Measurements from ENCODE around the gene FAM149B1. TPM values are rescaled to one million over a fixed set of nuclear protein-coding genes. Genes with fewer than 3 reads are reported as not detected.
A peak's percentile ranks its signal among the peaks of the same experiment; 100 is the strongest.
"Not testable (repeated sequence)": the region's sequence is repeated elsewhere in the genome, so short reads cannot be mapped to it uniquely, and the experiment has no call there.

Gene FAM149B1
- polyA plus RNA-seq (ENCODE audit: insufficient read length in 4 of 4) = 10 to 100 TPM; 41.6 to 52.5 (median 43.1) TPM

- DNase-seq (ENCODE audit: low read depth in 4 of 4, low spot score in 3 of 4) = peak; percentile 91 to 95 (median 92)
Measured at GRCh38 chr10:73167783-73168464, at the start of gene FAM149B1, which contains the start of gene ECD. TSS of gene FAM149B1 (plus strand) at chr10:73168119. CDS start at chr10:73168340, 221 bp downstream. TSS of gene ECD (minus strand) at chr10:73168008. CDS start at chr10:73163937, 4,071 bp downstream.

- DNase-seq (ENCODE audit: low read depth in 4 of 4, low spot score in 3 of 4) = no peak
Measured at GRCh38 chr10:73119457-73119856, 48.5 kb upstream of the FAM149B1 start.

DNA sequence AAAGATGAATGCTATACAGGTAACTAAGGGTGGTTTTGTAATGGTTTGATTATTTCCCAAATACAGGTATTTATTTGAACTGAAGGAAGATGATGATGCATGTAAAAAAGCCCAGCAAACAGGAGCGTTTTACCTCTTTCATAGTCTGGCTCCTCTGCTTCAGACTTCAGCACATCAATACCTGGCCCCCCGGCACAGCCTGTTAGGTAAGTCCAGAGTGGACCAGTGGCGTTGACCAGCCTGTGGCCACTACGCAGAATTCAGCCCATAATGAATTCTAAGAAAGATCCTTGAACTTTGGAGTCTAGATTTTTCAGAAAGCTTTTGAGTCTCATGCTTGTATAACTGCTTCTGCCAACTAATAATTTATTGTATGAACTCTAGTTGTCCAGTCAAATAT, 48.0 kb upstream of the FAM149B1 start:
- no peak for DNase-seq (ENCODE audit: low read depth in 4 of 4, low spot score in 3 of 4)

DNA sequence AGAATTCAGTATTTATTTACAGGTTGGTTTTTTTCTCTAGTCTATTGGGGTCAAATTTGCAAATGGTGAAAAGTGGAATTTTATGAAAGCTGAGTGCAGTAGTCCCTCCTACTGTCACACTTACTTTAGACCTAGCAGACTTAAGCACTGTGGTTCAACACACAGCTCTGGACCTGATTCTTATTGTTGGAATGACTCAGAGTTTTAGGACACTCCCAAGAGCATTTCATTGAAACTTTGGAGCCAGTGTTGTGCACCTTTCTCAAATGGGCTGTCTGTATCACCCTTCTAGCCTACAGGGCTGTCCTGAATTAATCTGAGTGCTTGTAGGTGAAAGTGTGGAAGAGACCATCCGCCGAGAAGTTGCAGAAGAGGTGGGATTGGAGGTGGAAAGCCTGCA, 41.6 kb upstream of the FAM149B1 start:
- DNase-seq (ENCODE audit: low read depth in 4 of 4, low spot score in 3 of 4) = no peak

DNA sequence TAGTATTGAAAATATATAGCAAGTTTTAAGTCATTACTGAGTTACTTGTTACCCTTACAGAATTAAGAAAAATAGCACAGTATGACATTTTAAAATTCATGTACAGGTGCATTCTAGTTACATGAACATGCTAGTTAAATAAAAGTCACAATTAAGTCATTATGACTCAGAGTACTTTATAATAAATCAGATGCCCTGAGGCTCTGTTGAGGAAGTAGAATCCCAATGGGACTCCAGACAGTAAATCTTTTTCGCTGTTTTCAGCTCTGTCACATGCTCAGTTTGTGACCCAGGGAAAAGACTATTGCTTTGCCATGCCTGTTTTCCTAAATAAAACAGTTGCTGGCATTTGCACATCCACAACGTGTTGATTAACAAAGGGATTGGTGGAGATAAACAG, 36.6 kb upstream of the FAM149B1 start:
- DNase-seq (ENCODE audit: low read depth in 4 of 4, low spot score in 3 of 4) = no peak

DNA sequence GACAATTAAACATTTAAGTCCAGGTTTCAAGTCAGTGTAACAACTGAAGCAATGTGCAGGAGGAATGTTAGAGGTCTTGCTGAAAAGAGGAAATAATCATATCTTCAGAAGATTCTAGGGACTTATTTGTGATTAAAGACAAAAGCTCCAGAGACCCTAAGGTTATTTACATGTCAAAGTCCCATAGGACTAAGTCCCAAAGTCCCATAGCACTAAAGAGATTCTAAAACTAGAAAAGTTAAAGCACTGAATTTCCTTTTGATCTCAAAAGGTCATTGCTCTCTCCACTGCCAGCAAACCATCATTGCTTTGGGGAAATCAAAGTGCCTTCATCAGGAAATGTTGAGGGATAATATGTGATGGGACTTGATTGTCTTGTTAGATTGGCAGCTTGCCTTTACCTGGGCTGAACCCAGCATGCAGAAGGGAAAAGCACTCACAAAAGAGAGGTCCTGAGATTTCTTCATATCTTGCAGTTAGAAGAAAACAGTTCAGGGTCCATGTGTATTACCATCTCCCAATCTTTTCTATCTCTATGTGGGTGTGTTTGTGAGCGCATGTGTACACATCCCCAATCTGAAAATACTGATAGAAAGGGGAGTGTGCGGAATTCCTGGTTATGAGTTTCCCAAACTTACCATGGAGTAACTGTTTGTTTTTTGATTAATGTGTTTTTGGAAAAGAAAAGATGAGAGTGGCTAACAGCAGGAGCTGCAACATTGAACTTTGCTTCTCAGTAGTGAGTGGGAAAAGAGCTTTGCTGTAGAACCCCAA, 35.8 kb upstream of the FAM149B1 start:
- no peak for DNase-seq (ENCODE audit: low read depth in 4 of 4, low spot score in 3 of 4)

- DNase-seq (ENCODE audit: low read depth in 4 of 4, low spot score in 3 of 4) = no peak
Measured at GRCh38 chr10:73134727-73135126, 33.2 kb upstream of the FAM149B1 start.

- DNase-seq (ENCODE audit: low read depth in 4 of 4, low spot score in 3 of 4) = no peak
Measured at GRCh38 chr10:73136627-73137026, 31.3 kb upstream of the FAM149B1 start.

DNA sequence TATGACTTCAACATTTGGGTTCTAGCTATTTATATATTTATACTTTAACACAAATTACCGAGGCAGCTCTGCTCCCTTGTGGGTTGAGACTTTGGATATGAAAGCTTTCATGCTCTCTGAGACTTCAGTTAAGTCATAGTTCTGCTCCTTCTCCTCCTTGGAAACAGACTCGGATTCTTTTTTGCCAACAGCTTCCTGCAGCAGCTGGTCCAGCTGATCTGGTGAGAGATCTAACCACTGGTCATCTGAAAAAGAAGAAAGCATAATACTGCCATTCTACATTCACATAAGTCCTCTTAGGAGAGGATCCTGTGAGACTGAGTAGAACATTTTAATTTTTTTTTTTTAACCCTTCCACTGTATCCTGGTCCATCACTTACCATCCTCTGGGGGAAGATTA, 28.7 kb upstream of the FAM149B1 start:
- DNase-seq (ENCODE audit: low read depth in 4 of 4, low spot score in 3 of 4) = no peak

- no peak for DNase-seq (ENCODE audit: low read depth in 4 of 4, low spot score in 3 of 4)
Measured at GRCh38 chr10:73141603-73142002, 26.3 kb upstream of the FAM149B1 start.

- not testable (repeated sequence) for DNase-seq (ENCODE audit: low read depth in 4 of 4, low spot score in 3 of 4)
Measured at GRCh38 chr10:73150633-73151413, 17.1 kb upstream of the FAM149B1 start.

DNA sequence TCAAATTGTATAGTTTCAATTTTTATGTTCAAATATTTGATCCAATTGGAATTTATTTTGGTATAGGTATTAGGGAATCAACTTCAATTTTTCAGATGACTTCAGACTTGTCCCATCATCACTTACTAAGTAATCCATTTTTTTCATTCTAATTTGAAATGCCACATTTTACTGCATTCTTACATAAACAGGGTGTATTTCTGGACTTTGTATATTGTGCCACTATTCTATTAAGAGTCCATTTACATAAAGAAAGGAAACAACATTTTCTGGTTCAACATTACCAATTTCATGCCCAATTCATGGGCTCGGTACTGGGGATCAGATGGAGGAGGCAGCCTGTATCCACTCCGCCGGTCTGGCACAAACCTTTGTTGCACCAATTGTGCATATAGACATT, 15.9 kb upstream of the FAM149B1 start:
- no peak for DNase-seq (ENCODE audit: low read depth in 4 of 4, low spot score in 3 of 4)

DNA sequence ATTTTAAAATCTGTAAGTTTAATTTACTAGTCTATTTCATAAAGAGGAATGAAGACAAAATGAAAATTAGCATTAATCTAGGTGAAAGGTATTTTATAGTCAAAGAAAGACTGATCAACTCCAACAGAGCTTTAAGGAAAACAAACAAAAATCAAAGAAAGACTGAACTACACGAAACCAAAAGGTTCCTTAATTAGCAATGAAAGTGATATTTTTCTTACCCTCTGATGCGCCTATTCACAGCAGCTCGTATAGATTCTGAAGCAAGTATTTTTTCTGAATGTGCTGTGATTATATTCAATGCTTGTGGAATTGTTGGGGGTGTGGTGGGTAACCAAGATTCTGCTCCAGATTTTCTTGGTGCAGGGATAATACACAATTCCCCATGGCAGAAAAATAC, 11.9 kb upstream of the FAM149B1 start:
- DNase-seq (ENCODE audit: low read depth in 4 of 4, low spot score in 3 of 4) = no peak

DNA sequence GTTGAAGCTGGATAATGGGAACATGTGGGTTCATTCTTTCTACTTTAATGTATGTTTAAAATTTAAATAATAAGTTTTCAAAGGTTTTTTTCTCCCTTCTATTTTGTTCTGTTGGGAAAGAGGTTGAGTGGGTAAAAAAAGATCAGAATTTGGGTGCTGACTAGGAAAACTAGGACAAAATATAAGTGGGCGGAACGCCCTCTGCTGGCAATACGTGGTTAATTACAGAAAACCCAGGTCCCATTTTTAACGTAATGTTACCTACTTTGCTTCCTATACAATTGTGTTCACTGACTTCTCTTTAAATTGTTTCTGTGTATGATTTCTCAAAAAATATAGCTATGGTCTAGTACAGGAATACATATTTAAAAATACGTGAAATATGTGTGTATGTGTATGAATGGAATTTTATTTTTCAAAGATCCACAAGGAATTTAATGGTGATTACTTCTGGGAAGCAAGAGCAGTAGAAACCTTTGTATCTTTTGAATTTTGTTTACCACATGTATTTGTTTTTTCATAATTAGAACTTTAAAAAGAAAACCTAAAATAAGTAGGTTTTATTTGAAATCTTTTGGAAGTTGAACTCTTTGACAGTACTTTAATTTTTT, 8.8 kb upstream of the FAM149B1 start:
- DNase-seq (ENCODE audit: low read depth in 4 of 4, low spot score in 3 of 4) = peak in 2 of 4 donors; percentile 21 to 25

DNA sequence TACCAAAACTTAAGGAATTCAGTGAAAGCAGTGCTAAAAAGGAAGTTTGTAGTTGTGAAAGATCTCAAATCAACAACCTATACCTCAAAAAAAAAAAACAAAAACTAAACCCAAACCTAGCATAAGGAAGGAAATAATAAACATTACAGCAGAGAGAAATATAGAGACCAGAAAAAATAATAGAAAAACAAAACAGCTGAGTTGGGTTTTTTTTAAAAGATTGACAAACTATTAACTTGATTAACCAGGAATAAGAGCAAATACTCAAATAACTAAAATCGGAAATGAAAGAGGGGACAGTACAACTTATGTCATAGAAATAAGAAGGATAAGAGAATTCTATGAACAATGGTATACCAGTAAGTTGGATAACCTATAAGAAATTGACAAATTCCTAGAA, 6.8 kb upstream of the FAM149B1 start:
- no peak for DNase-seq (ENCODE audit: low read depth in 4 of 4, low spot score in 3 of 4)

- DNase-seq (ENCODE audit: low read depth in 4 of 4, low spot score in 3 of 4) = no peak
Measured at GRCh38 chr10:73161662-73162061, 6.3 kb upstream of the FAM149B1 start.

- DNase-seq (ENCODE audit: low read depth in 4 of 4, low spot score in 3 of 4) = no peak
Measured at GRCh38 chr10:73163096-73163495, 4.8 kb upstream of the FAM149B1 start.

DNA sequence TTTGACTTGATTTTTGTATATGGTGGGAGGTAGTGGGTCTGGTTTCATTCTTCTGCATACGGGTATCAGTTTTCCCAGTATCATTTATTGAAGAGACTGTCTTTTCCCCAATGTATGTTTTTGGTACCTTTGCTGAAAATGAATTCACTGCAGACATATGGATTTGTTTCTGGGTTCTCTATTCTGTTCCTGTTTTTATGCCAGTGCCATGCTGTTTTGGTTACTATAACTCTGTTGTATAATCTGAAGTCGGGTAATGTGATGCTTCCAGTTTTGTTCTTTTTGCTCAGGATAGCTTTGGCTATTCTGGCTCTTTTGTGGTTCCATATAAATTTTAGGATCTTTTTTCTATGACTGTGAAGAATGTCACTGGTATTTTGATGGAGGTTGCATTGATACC, 947 bp upstream of the FAM149B1 start:
- DNase-seq (ENCODE audit: low read depth in 4 of 4, low spot score in 3 of 4) = no peak

DNA sequence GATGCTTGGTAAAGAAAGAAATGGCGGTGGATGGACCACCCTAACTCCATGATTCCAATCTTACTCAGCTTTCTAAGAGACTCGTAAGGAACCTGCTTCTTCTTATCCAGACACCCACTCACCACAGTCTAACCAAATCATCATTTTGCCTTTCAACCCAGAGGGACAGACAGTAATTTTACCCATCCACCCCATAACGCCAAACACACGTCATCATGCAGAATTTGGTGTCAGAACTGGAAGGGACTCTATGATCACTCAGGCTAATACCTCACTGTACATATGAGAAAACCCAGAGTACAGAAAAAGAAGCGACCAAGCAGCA, 499 bp upstream of the FAM149B1 start:
- DNase-seq (ENCODE audit: low read depth in 4 of 4, low spot score in 3 of 4) = no peak

- DNase-seq (ENCODE audit: low read depth in 4 of 4, low spot score in 3 of 4) = peak in 2 of 4 donors; percentile 33 to 40
Measured at GRCh38 chr10:73168465-73168803, 515 bp downstream of the FAM149B1 start.

DNA sequence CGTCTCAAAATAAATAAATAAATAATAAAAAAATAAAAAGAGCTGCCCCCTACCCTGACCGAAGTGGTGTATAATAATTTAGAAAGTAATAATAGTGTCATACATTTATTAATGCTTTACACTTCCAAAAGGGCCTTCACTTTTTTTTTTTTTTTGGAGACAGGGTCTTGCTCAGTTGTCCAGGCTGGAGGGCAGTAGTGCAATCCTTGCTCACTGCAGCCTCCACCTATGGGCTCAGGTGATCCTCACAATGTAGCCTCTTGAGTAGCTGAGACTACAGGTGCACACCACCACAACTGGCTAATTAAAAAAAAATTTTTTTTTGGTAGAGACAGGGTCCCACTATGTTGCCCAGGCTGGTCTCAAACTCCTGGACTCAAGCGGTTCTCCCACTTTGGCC, 1.4 kb downstream of the FAM149B1 start:
- no peak for DNase-seq (ENCODE audit: low read depth in 4 of 4, low spot score in 3 of 4)
